ENCODE data around the gene FAM53B.
A peak's percentile ranks its signal among the peaks of the same experiment; 100 is the strongest.

Gene FAM53B

DNA sequence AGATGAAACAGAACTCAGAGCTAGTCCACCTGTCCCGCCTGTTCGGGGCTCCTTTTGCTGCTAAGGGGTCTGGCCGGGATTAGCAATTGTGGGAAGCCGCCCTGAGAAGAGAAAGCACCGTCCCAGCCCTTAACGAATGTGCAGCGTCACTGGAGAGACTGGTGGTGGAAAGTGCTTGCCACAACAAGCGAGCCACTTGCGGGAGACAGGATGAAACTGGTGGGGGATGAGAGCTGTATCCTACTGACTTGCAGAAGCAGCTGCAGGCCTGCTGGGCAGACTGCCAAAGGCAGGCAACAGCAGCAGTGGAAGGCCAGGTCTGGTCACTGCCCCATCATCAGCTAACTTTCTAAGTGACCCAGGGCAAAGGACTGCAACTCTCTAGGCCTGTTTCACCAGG lies 95.4 kb downstream of the FAM53B start:
- DNase-seq (ENCODE audit: low read depth in 2 of 2, low spot score in 1 of 2) = no peak

DNA sequence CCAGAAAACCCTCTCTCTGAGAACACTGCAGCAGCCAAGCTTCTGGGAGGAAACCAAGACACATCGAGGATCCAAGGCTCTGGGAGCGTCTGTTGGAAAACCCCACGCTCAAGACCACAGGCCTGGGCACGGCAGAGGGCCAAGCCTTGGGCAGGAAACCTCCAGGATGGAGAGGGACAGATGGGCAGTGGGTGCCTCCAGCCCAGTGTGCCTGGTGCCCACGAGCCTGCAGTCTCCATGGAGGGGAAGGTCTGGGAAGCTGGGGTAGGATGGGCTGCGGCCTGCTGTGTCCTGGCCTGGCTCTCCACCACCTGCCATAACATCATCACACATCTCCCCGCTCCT lies 96.1 kb downstream of the FAM53B start:
- no peak for DNase-seq (ENCODE audit: low read depth in 2 of 2, low spot score in 1 of 2)

DNA sequence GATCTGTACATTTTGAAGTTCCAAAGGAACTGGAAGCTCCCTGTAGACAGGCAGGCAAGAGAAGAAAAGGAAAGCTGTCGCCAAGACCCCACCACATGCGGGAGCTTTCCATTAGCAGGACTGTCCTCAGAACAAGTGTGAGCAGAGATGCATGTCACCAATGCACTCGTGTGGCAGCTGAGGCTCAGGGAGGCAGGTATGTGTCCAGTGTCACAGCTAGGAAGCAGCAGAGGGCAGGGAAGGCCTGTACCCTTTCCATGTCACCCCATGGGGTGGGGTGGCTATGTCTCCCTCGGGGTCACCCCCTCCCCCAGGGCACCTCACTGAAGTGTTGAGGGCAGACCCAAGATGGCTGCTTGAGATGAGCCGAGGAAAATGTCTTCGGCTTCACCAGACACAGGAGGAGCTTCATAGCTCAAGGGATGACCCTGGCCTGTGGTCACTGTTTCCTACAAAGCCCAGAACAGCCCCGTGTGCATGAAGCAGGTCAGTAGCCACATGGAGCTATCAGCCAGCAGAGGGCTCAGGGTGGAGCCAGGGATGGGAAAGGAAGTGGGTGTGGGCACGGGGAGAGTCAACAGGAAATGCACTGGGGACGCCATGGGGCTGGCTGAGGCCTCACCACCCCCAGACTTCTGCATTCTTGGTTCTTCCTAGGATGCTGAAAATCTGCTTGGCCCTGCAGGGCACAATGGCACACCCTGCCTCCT lies 96.6 kb downstream of the FAM53B start:
- DNase-seq (ENCODE audit: low read depth in 2 of 2, low spot score in 1 of 2) = peak in 1 of 2 donors; percentile 42

DNA sequence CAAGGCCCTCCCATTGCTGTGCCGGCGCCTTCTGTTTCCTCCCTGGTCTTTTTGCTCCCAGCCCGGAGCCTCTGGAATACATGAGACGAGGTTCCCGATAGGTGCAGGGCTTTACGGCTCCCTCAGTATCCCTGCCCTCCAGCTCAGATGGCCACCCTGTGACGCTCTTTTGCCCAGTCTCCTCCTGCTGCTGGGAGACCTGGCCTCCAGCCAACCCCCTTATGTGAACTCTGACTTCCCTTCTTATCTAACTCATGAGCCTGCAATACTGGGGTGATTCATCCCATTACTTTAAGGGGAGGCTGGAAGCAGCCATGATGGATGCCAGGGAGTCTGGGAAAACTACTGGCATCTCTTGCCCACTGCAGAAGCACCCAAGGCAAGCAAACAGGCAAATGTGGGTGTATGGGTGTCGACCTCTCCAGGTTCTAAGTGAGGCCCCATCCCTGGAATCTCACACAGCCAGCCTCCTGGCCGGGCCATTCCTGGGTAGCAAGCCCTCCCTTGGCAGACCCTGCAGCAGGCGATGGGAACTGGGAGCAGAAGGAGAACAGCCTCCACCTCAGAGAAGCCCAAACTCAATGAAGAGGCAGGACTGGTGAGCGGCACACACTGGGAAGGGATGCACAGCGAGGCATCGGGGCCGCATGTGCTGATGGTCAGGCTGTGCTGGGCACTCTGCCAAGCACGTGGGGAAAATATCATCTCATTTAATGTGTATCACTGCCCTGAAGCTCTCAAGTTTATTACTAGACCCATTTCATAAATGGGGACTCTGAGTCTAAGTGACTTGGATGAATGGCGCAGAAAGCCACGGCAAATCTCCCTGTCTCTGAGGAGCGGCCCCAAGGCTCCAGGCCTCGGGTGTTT lies 97.5 kb downstream of the FAM53B start:
- no peak for DNase-seq (ENCODE audit: low read depth in 2 of 2, low spot score in 1 of 2)

DNA sequence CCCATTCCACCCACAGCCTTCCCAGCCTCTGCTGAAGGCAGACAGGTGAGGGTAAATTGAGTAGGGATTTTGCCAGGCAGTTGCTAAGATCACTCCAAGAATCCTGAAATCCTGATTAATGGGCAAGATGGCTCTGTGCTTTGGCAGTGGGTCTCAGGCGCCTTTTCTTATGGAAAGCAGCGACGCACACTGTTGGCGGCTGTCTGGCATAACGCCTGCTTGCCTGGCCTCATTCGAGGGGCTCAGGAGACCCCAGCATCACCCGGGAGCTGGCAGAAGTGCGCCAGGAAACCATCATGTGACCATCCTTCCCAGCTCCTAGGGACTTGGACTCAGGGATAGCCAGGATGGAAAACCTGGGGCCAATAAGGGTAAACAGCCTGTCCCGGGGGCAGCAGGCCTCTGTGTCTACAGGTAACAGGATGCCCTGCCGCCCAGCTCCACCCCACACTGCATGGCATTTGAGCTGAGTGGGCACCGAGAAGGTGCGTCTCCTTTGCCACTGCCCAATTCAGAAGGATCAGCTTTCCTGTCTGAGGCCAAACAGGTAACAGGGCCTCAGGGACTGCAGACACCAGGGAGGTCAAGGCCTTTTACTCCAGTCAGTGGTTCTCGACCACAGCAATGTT lies 98.6 kb downstream of the FAM53B start:
- no peak for DNase-seq (ENCODE audit: low read depth in 2 of 2, low spot score in 1 of 2)

DNA sequence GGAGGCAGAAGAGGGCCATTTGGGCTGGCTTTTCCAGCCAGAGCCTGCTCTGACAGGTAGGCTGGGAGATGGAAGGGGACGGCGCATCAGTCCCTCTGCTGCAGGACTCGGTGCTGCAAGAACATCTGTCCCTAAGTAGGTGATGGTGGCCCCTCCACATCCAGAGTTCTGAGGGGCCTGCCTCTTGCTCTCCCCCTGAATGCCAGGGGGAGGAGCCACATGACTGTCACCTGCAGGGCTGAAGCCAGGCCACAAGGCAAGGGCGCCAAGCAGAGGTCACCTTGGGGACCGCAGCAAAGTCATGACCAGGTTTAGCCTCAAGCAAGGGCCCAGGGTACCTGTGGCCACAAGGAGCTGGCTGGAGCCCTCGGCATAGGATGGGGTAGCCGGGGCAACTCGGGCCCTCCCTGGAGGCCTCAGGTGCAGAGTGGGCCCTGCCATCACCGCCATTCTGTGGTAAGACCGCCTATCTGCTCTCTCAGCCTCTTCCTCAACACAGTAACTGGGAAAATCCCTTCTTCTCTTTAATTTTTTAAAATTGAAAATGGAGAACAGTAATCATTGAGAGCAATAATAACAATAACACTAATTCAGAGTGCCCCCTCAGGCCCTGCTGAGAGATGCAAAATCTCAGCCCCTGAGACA lies 99.3 kb downstream of the FAM53B start:
- DNase-seq (ENCODE audit: low read depth in 2 of 2, low spot score in 1 of 2) = no peak

DNA sequence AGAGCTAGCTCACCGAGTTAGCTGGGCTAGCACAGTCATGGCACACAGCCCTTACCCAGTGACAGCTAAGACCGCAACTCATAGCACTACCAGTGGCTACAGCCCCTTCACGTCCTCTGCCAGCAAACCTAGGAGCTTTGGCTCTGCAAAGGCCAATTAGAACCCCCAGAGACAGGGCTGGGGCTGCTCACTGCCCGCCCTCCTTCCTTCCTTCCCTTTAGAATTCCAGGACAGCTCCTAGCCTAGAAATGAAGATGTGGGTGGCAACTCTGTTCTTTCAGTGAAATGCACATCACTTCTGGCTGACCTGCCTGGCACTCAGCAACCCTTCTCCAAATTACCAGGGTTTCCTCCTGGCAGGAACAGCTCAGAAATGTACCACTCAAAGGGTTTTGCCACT lies 99.9 kb downstream of the FAM53B start:
- DNase-seq (ENCODE audit: low read depth in 2 of 2, low spot score in 1 of 2) = no peak

DNA sequence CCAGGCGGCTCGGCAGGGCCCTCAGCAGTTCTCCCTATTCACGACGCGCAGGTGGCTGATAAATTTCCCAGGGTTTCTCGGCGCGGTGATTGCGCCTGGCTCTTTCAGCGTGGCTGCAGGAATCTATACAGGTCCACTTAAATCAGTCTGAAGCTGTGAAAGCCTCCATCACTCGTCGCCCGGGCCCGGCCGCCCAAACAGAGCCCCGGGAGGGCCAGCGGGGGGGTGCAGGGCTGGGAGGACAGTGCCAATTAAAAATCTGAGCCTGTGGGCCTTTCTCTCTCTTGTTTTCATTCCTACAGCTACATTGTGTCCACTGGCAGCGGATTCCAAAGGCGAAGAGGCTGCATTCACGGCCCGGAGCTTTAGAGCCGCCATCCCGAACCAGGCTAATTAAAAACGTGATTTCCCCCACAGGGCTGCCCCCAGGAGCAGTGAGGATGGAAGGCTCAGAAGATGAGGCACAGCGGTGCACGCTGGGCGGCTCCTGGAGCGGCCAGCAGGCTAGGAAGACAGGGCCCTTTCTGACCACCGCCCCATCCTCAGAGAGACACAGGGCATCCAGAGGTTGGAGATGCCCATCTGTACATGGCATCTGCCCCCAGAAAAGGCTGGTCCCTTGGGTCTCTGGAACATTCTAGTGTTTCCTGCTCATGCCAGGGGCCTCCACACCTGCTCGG lies 100.7 kb downstream of the FAM53B start:
- DNase-seq (ENCODE audit: low read depth in 2 of 2, low spot score in 1 of 2) = no peak

DNA sequence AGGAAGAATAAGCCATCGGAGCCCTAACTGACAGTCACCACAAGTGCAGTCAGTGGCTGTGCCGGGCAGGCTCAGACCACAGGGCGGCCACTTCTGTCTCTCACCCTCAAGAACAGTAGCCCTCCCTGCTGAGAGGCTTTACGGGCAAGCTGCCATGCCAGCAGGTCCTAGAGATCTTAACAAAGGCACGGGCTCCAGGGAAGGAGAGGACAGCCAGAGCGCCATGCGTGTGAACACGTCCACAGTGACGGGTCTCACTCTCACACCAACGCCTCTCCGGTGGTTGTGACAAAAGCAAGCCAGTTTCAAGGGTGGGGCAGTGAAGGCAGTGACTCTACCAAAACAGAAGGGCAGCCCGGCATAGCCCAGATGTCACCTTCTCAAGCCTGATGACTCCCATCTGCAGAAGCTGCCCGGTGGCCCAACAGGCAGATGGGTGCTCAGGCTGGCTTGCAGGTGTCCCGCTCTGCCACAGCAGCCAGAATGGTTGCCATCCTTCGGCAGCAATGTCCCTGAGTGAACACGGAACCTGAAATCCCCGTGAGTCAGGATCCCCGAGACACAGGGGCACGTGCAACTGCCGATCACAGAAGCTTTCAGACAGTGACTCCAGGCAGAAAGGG lies 102.0 kb downstream of the FAM53B start:
- DNase-seq (ENCODE audit: low read depth in 2 of 2, low spot score in 1 of 2) = no peak

DNA sequence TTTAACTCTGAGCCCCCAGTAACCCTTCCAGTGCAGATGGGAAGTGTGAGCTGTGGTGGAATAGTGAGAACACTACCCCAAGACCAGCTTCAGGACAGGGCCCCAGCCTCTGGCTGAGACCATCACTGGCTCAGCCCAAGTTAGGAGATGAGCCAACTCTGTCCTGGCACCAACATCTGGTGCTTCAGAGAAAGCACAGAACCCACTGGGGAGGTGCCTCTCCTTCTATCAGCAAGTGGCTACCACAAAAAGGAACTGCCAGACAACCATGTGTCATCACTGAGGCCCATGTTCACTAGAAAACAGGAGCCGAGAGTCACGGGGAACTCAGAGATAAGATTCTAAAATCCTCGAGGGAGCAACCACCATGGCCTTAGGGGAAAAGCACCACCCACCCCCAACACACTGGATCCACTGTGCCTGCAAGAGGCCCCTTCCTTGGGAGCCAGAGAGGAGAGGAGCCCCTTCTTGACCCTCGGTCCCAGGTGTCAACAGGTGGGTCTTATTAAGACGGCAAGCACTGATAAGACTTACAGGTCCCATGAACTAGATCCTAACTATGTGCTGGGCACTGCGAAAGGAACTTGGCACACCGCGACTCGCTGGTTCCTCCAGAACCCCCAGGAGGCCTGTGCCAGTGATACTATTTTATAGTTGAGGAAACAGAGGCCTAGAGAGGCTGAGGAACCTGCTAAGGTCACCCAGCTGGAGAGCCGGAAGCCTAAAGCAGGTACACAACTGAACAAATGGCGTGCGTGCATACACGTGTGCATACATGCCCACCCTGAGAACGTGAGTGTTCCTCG lies 102.7 kb downstream of the FAM53B start:
- peak in 1 of 2 donors; percentile 35 for DNase-seq (ENCODE audit: low read depth in 2 of 2, low spot score in 1 of 2)

DNA sequence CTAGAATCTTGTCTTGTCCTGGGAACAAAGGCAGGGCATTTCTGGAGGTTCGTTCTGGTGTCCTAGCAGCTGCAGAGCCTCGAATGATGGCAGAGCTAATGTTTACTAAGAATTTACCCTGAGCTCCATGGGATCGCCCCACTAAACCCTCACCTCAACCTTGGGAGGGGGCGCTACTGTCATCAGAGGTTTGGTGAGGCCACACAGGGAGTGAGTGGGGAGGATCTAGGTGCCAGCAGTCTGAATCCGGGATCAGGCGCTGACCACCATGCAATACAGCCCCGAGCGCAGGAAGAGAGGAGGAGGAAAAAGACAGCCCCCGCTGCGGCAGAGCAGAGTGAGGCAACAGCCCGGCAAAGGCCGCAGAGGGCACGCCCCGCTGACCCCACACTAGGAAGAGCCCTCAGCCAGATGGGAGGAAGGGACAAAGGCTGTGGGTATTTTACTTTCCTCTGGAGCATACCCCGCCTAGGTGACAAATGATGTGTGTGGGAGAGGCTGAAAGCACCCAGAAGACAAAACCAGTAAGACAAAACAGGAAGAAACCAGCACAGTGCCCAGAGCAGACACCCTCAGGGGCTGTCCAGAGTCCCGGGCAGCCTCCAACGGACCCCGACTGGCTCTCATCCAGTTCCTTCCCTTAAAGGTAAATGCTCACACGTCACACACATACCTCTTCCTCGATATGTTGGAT lies 103.5 kb downstream of the FAM53B start:
- DNase-seq (ENCODE audit: low read depth in 2 of 2, low spot score in 1 of 2) = no peak

DNA sequence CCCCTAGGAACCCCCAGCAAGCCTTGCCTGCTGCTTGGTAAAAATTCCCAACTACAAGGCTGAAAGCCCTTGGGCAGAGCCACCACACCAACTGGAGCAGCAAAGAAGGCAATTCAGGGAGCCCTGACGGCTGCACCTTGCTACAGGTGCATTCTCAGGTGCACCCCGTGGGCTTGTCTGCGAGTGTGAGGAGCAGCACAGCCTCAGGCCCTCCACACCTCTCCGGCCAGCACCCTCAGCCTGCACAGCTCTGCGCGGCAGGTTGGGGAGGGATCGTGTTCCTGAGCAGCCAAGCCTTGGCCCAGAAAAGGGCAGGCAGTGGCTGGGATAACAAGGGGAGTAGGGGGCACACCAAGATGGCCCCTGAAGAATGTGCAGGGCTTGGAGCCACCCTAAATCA lies 104.1 kb downstream of the FAM53B start:
- no peak for DNase-seq (ENCODE audit: low read depth in 2 of 2, low spot score in 1 of 2)

DNA sequence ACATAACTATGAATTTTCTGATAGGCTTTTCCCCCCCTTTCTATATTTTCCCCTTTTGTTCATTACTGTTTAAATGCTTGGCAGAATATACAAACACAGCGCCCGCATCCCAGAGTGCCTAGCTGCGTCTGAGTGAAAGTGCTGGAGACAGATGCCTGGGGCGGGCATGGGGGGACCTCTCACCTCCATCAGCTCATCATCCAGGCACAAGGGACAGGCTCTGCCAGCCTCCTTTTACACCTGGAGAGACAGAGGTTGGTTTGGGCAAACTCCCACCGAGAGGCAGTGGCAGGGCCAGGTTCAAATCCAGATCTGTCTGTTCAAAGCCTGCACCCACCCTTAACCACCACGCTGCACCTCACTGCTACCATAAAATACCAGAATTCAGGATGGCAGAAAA lies 104.5 kb downstream of the FAM53B start:
- no peak for DNase-seq (ENCODE audit: low read depth in 2 of 2, low spot score in 1 of 2)

DNA sequence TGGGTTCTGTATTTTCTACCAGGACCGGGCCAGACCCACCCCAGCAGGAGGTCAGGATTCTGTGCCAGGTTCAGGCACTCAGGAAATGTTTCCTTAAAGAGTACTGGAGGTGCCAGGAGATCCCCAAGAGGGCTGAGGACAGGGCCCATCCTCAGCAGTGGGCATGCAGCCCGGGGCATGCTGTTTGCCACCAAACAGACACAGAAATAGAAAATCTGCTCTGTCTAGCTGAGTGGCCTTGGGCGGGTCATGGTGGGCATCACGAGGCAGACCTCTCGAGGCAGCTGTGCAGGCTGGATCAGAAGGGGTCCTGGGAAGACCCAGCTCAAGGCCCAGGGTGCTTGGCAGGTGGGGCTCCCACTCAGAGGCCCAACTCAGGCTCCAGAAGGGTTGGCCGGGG lies 105.0 kb downstream of the FAM53B start:
- DNase-seq (ENCODE audit: low read depth in 2 of 2, low spot score in 1 of 2) = no peak

DNA sequence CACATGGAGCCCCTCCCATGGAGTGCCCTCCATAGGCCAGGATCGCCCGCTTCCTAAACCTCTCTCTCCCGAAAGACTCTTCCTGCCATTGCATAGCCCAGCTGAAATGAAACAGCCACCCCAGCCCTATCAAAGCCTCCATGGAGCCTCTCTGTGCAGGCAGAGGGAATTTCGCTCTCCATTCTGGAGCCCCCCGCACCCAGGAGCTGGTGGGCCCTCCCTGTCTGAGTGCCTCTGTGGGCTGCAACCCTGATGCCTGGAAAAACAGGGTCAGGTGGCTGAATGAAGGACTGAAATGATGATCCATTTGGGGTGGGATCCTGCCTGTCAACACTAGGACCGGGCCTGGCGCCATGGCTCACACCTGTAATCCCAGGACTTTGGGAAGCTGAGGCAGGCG lies 106.4 kb downstream of the FAM53B start:
- DNase-seq (ENCODE audit: low read depth in 2 of 2, low spot score in 1 of 2) = no peak

DNA sequence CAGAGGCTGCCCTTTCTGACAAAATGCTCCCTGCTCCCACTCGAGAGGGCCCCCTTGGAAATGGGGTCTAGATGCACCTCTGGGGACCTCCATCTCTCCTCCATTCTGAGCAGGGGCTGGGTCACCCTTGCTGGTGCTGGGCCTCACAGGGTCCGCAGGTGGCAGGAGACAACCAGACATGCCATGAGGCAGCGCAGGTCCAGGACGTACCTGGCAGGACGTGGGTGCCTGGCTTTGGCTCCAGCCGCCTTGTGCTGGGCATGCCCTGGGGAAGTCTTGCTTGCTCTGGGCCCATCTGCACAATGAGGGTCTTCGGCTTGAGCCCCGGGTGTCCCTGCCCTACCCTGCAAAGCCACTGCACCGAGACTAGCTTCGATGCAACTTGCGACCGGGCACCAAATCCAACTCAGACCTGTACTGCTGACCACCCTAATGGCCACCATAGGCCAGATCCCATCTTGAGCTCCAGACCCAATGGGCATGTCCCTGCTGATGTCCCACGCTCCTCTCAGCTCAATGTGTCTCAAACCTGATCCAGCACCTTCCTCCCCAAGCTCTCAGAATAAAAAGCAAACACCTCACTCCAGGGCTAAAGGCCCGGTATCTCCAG lies 107.0 kb downstream of the FAM53B start:
- no peak for DNase-seq (ENCODE audit: low read depth in 2 of 2, low spot score in 1 of 2)

DNA sequence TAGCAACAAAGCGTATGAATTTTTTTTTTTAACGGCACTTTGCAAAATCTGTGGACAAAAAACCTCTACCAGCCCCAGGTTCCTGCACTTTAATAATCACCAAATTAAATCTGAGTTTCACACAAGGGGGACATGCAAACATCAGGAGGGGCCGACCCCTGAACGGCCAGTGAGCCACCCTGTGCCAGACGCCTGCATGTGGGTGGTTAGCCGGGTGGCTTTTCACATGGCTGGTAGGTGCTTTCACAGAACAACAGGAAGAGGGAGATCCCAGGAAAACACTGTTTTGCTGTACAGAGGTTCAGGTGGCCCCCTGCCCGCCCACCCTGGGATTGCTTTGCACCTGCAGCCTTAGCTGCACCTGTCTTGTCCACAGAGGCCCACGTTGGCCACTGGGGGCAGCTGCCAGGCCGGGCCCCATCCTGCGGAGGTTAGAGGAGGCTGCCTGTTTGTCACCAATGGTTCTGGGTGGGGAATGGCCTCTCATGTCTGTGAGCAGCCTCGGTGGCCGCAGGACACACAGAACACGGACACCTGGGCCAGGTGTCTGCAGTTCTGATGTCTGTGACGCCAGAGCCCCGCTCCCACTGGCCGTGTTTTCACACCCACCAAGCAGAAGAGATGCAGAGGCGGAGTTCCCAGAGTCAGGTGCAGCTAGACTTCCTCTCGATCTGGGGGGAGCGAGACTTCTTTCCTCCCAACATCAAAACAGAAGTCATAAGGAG lies 107.7 kb downstream of the FAM53B start:
- DNase-seq (ENCODE audit: low read depth in 2 of 2, low spot score in 1 of 2) = no peak

DNA sequence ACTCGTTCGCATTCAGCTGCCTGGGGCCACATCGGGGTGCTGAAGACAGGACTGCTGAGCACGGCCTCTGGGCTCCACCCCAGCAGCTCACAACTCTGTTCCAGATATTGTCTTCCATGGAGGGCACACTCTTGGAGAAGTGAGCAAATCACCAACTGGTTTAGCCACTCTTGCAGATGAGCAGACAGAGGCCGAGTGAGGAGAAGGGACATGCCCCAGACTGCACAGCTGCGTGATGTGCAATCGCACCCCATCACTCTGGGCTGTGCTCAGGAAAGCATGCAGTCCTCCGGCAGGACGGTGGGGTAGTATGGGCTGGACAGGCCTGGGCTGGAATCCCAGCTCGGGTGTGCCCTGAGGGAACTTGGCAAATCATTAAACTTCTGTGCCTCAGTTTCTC lies 111.6 kb downstream of the FAM53B start:
- no peak for DNase-seq (ENCODE audit: low read depth in 2 of 2, low spot score in 1 of 2)

Measured in stimulated activated CD8-positive, alpha-beta memory T cell treated with anti-CD3 and anti-CD28 coated beads, Interleukin-4, amount 100 ng/mL, for 1 hour (primary cell).